H9 (cell line): ENCODE results near the gene TRMT44. TPM values are rescaled to one million over a fixed set of nuclear protein-coding genes. Genes with fewer than 3 reads are reported as not detected.
"Not testable (repeated sequence)": the region's sequence is repeated elsewhere in the genome, so short reads cannot be mapped to it uniquely, and the experiment has no call there.

Experiments used
- DNase-seq: peaks from one replicate; pipeline ENCODE4 v3.0.0-alpha.2; 2017
- H2AFZ ChIP-seq: one replicate; pipeline ENCODE4 v1.6.1; 2013; ENCODE audit warnings: mild to moderate bottlenecking, low read length, control low read depth, moderate library complexity
- H2AK5ac ChIP-seq: 2 replicates; pipeline ENCODE4 v1.6.1; 2013; ENCODE audit warnings: low read length, control low read depth, mixed read lengths; ENCODE audit not compliant: insufficient read length
- H2BK120ac ChIP-seq: one replicate; pipeline ENCODE4 v1.6.1; 2013; ENCODE audit warnings: low read depth, mild to moderate bottlenecking, low read length, control low read depth, inconsistent platforms; ENCODE audit not compliant: poor library complexity, severe bottlenecking
- H2BK12ac ChIP-seq: 2 replicates; pipeline ENCODE4 v1.6.1; 2013; ENCODE audit warnings: low read length, control low read depth, mixed read lengths, low read depth; ENCODE audit not compliant: insufficient read length
- H2BK15ac ChIP-seq: 2 replicates; pipeline ENCODE4 v1.6.1; 2013; ENCODE audit warnings: low read depth, low read length, control low read depth
- H2BK20ac ChIP-seq: one replicate; pipeline ENCODE4 v1.6.1; 2013; ENCODE audit warnings: low read depth, mild to moderate bottlenecking, low read length, control low read depth, inconsistent platforms; ENCODE audit not compliant: poor library complexity, severe bottlenecking
- H2BK5ac ChIP-seq: 2 replicates; pipeline ENCODE4 v1.6.1; 2013; ENCODE audit warnings: low read length, control low read depth, mixed read lengths; ENCODE audit not compliant: insufficient read length
- H3K14ac ChIP-seq: 2 replicates; pipeline ENCODE4 v1.6.1; 2013; ENCODE audit warnings: low read length, control low read depth; ENCODE audit not compliant: insufficient read depth
- H3K18ac ChIP-seq: 2 replicates; pipeline ENCODE4 v1.6.1; 2013; ENCODE audit warnings: low read depth, mild to moderate bottlenecking, mixed read lengths, low read length, control low read depth; ENCODE audit not compliant: insufficient read length
- H3K23ac ChIP-seq: 2 replicates; pipeline ENCODE4 v1.6.1; 2013; ENCODE audit warnings: low read length, control low read depth, mixed read lengths, low read depth; ENCODE audit not compliant: insufficient read length
- H3K23me2 ChIP-seq: 2 replicates; pipeline ENCODE4 v1.6.1; 2013; ENCODE audit warnings: low read depth, mild to moderate bottlenecking, mixed read lengths, low read length, control low read depth; ENCODE audit not compliant: insufficient read length, poor library complexity, severe bottlenecking
- H3K27ac ChIP-seq: 2 replicates; pipeline ENCODE4 v1.5.1; 2013; ENCODE audit warnings: low read length, control low read depth, mixed read lengths, low read depth; ENCODE audit not compliant: insufficient read length
- H3K27me3 ChIP-seq: 2 replicates; pipeline ENCODE4 v1.6.1; 2013; ENCODE audit warnings: low read length, control low read depth, inconsistent platforms; ENCODE audit not compliant: insufficient read depth
- H3K4ac ChIP-seq: 2 replicates; pipeline ENCODE4 v1.6.1; 2013; ENCODE audit warnings: low read depth, mild to moderate bottlenecking, control low read depth, inconsistent platforms, low read length, moderate library complexity
- H3K4me1 ChIP-seq: 2 replicates; pipeline ENCODE4 v1.6.1; 2013; ENCODE audit warnings: low read length, control low read depth, inconsistent platforms; ENCODE audit not compliant: insufficient read depth
- H3K4me2 ChIP-seq: 2 replicates; pipeline ENCODE4 v1.6.1; 2013; ENCODE audit warnings: low read length, control low read depth, mixed read lengths; ENCODE audit not compliant: insufficient read length, insufficient read depth
- H3K56ac ChIP-seq: 2 replicates; pipeline ENCODE4 v1.6.1; 2013; ENCODE audit warnings: low read depth, mild to moderate bottlenecking, mixed read lengths, low read length, control low read depth; ENCODE audit not compliant: insufficient read length
- H3K79me1 ChIP-seq: 2 replicates; pipeline ENCODE4 v1.6.1; 2013; ENCODE audit warnings: low read depth, mild to moderate bottlenecking, moderate library complexity, low read length, control low read depth, inconsistent platforms; ENCODE audit not compliant: insufficient read depth, poor library complexity, severe bottlenecking
- H3K79me2 ChIP-seq: 2 replicates; pipeline ENCODE4 v1.6.1; 2013; ENCODE audit warnings: low read length, control low read depth, inconsistent platforms; ENCODE audit not compliant: insufficient read depth
- H3K9ac ChIP-seq: 2 replicates; pipeline ENCODE4 v1.6.1; 2013; ENCODE audit warnings: low read length, control low read depth, mixed read lengths; ENCODE audit not compliant: insufficient read length; ENCODE audit errors: extremely low read depth
- H3K9me3 ChIP-seq: one replicate; pipeline ENCODE4 v1.6.1; 2013; ENCODE audit warnings: low read depth, low read length, inconsistent platforms; ENCODE audit not compliant: control insufficient read depth
- H3T11ph ChIP-seq: one replicate; pipeline ENCODE4 v1.6.1; 2013; ENCODE audit warnings: mild to moderate bottlenecking, low read length, control low read depth, inconsistent platforms
- H4K20me1 ChIP-seq: one replicate; pipeline ENCODE4 v1.6.1; 2013; ENCODE audit not compliant: control insufficient read depth, insufficient read length, insufficient read depth
- H4K5ac ChIP-seq: 2 replicates; pipeline ENCODE4 v1.6.1; 2013; ENCODE audit warnings: low read depth, mild to moderate bottlenecking, mixed read lengths, low read length, control low read depth; ENCODE audit not compliant: insufficient read length
- H4K8ac ChIP-seq: replicated peaks from 2 replicates; pipeline ENCODE4 v1.6.1; 2013; ENCODE audit warnings: low read length, control low read depth, mixed read lengths, low read depth; ENCODE audit not compliant: insufficient read length
- H4K91ac ChIP-seq: 2 replicates; pipeline ENCODE4 v1.6.1; 2013; ENCODE audit warnings: low read depth, mild to moderate bottlenecking, moderate library complexity, mixed read lengths, low read length, control low read depth; ENCODE audit not compliant: insufficient read length
- H3K27ac Mint-ChIP-seq, 3 experiments: 2 replicates in 2 of 3; 3 replicates in 1 of 3; pipeline ENCODE4 v1.8.0; 2020 to 2021; ENCODE audit warnings: mixed read lengths in 3 of 3, mild to moderate bottlenecking in 1 of 3, moderate library complexity in 1 of 3
- H3K27me3 Mint-ChIP-seq: 2 replicates; pipeline ENCODE4 v1.8.0; 2021; ENCODE audit warnings: low read depth, mild to moderate bottlenecking, moderate library complexity, mixed read lengths
- H3K36me3 Mint-ChIP-seq, 3 experiments: 2 replicates in 2 of 3; 3 replicates in 1 of 3; pipeline ENCODE4 v1.8.0; 2020 to 2021; ENCODE audit warnings: low read depth in 3 of 3, mixed read lengths in 3 of 3; ENCODE audit not compliant: insufficient read depth in 1 of 3
- H3K4me1 Mint-ChIP-seq, 2 experiments: 2 replicates each; pipeline ENCODE4 v1.8.0; 2020; ENCODE audit warnings: mixed read lengths in 2 of 2
- H3K4me3 Mint-ChIP-seq, 2 experiments: 2 replicates in 1 of 2; 3 replicates in 1 of 2; pipeline ENCODE4 v1.8.0; 2020 to 2021; ENCODE audit warnings: mild to moderate bottlenecking in 2 of 2, mixed read lengths in 2 of 2, moderate library complexity in 1 of 2
- H3K9me3 Mint-ChIP-seq, 2 experiments: 2 replicates in 1 of 2; 3 replicates in 1 of 2; pipeline ENCODE4 v1.8.0; 2020; ENCODE audit warnings: mild to moderate bottlenecking in 2 of 2, mixed read lengths in 2 of 2, moderate library complexity in 1 of 2
- WGBS: extraction: QIAGEN DNeasy Blood & Tissue Kit; methylation state at CpG from one replicate; pipeline ENCODE4 v1.1.7; 2013; ENCODE audit warnings: missing lambda C conversion rate, low lambda C conversion rate, mixed read lengths; ENCODE audit not compliant: insufficient read length; ENCODE audit errors: extremely low coverage; 5-methylcytosine and 5-hydroxymethylcytosine counted together
- total RNA-seq: library from RNA; stranded (reverse); gene quantifications from 2 replicates; pipeline ENCODE4 v1.2.1, GENCODE V29; 2021
- TF ChIP-seq, protein P1 (sequence below): fragments of 200-600 bp; sonication (generic); conservative IDR thresholded peaks from 3 replicates; pipeline ENCODE4 v1.8.0; 2021; ENCODE audit warnings: antibody characterized with exemption, mild to moderate bottlenecking

Gene TRMT44
- total RNA-seq, 1 experiment from 2014 or later: 22.8 TPM

DNA sequence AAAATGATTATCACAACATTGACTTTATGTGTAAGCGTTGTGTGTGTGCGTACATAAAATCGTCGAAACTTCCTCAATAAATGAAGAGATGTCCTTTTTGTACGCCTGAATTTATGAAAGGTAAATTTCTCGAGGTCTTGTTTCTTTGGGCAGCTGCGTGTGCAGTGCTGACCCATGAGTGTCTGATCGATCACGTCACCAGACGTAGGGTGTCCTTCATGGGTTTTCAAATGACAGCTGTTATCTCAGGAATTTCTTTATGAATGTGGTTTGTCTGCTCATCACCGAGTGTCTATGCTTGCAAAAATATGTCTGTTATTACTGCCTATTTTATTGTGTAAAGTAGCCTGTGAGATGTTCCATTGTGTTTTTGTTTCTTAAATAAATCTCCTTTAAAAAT lies 71.9 kb downstream of the TRMT44 start:
- Histone ChIP-seq H3T11ph (no peak overlapping the region), H3K27ac (no peak overlapping the region), H3K23ac (no peak overlapping the region), H4K91ac (no peak overlapping the region), H3K9me3 (no peaks in the 10 kb centered on the region), H3K79me2 (no peaks in the 10 kb centered on the region), H3K4me2 (no peak overlapping the region), H3K79me1 (no peaks in the 10 kb centered on the region), H2BK20ac (no peak overlapping the region), H2BK5ac (no peak overlapping the region), H4K8ac (no peak overlapping the region), H2BK15ac (no peak overlapping the region), H2AFZ (no peak overlapping the region), H3K18ac (no peak overlapping the region), H3K14ac (no peak overlapping the region), H2BK12ac (no peak overlapping the region), H4K5ac (no peak overlapping the region), H3K27me3 (no peaks in the 10 kb centered on the region), H3K9ac (no peak overlapping the region), H2BK120ac (no peak overlapping the region), H3K4me1 (no peaks in the 10 kb centered on the region; the same call in 1 of the 2 replicates), H3K23me2 (no peaks in the 10 kb centered on the region), H2AK5ac (no peak overlapping the region), H3K4ac (no peak overlapping the region), H3K56ac (no peak overlapping the region), H4K20me1 (no peaks in the 10 kb centered on the region)
- peaks cover 11 to 14% (median 14%) of the 10 kb centered on the region in 3 experiments; a peak in 6 of 7 replicates for H3K36me3 Mint-ChIP-seq
- H3K27ac Mint-ChIP-seq: no peak overlapping the region
- no CpG with 5 or more reads among the region's 11 CpGs for WGBS
- no peaks in the 10 kb centered on the region for H3K27me3 Mint-ChIP-seq
- H3K4me1 Mint-ChIP-seq: peaks cover 4 to 9% of the 10 kb centered on the region in 2 experiments
- no peak for DNase-seq
- H3K9me3 Mint-ChIP-seq: peaks cover 15 to 16% of the 10 kb centered on the region in 2 experiments
- TF ChIP-seq, protein P1, sequence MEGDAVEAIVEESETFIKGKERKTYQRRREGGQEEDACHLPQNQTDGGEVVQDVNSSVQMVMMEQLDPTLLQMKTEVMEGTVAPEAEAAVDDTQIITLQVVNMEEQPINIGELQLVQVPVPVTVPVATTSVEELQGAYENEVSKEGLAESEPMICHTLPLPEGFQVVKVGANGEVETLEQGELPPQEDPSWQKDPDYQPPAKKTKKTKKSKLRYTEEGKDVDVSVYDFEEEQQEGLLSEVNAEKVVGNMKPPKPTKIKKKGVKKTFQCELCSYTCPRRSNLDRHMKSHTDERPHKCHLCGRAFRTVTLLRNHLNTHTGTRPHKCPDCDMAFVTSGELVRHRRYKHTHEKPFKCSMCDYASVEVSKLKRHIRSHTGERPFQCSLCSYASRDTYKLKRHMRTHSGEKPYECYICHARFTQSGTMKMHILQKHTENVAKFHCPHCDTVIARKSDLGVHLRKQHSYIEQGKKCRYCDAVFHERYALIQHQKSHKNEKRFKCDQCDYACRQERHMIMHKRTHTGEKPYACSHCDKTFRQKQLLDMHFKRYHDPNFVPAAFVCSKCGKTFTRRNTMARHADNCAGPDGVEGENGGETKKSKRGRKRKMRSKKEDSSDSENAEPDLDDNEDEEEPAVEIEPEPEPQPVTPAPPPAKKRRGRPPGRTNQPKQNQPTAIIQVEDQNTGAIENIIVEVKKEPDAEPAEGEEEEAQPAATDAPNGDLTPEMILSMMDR: no peak
- H3K4me3 Mint-ChIP-seq: no peak overlapping the region

GRCh38 chr4:8513080-8513479 lies 72.5 kb downstream of the TRMT44 start:
- not testable (repeated sequence) for H3K23ac ChIP-seq, H3T11ph ChIP-seq

More at GRCh38 chr4:8513080-8513479, 72.5 kb downstream of the TRMT44 start:
- H4K91ac ChIP-seq, H3K27ac ChIP-seq, H2AK5ac ChIP-seq, H4K5ac ChIP-seq, H2AFZ ChIP-seq, H3K4ac ChIP-seq, DNase-seq, H3K56ac ChIP-seq, H4K20me1 ChIP-seq, H3K79me2 ChIP-seq, H2BK15ac ChIP-seq, H3K27me3 Mint-ChIP-seq, H3K4me2 ChIP-seq, H3K79me1 ChIP-seq, H3K4me1 Mint-ChIP-seq, H3K18ac ChIP-seq, H2BK20ac ChIP-seq, H3K27ac Mint-ChIP-seq, H3K9ac ChIP-seq, H2BK12ac ChIP-seq, H3K9me3 ChIP-seq, H3K4me3 Mint-ChIP-seq, H3K27me3 ChIP-seq, H3K23me2 ChIP-seq, H3K14ac ChIP-seq, H2BK5ac ChIP-seq, H3K4me1 ChIP-seq, H4K8ac ChIP-seq, H2BK120ac ChIP-seq: not testable (repeated sequence)
- peaks cover 11 to 14% (median 14%) of the 10 kb centered on the region in 3 experiments; a peak in 6 of 7 replicates for H3K36me3 Mint-ChIP-seq
- WGBS: no CpG with 5 or more reads among the region's 4 CpGs
- H3K9me3 Mint-ChIP-seq: peaks cover 15 to 16% of the 10 kb centered on the region in 2 experiments
